Measurements from ENCODE around the gene PLXND1.
"Not testable (repeated sequence)": the region's sequence is repeated elsewhere in the genome, so short reads cannot be mapped to it uniquely, and the experiment has no call there.

The PLXND1 gene

GRCh38 chr3:129560269-129560787 lies 46.1 kb downstream of the PLXND1 start:
- no peak for DNase-seq

GRCh38 chr3:129559565-129560079 lies 46.9 kb downstream of the PLXND1 start:
- no peak for DNase-seq

GRCh38 chr3:129558772-129559564 lies 47.5 kb downstream of the PLXND1 start:
- DNase-seq: no peak

GRCh38 chr3:129558081-129558771 lies 48.2 kb downstream of the PLXND1 start:
- no peak for DNase-seq

- no peak for DNase-seq
These were observed 49.0 kb downstream of the PLXND1 start for GRCh38 chr3:129557548-129557894.

- DNase-seq: no peak
These were observed 49.5 kb downstream of the PLXND1 start for GRCh38 chr3:129556890-129557547.

DNA sequence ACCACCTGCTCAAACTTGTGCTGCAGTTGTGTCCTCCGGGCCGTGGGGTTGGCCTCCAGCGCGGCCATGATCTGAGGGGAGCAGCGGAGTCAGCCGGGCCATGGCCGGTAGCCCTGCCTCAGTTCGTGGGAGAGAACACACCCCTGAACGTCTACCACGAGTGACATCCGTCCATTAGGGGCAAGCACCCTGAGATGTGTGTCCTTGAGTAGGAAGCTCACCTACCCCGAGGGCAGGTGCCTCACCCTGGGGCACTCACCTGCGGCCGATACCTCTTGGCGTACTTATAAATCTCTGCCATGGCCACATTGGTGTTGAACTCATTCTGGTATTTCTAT lies 50.1 kb downstream of the PLXND1 start:
- no peak for DNase-seq

DNA sequence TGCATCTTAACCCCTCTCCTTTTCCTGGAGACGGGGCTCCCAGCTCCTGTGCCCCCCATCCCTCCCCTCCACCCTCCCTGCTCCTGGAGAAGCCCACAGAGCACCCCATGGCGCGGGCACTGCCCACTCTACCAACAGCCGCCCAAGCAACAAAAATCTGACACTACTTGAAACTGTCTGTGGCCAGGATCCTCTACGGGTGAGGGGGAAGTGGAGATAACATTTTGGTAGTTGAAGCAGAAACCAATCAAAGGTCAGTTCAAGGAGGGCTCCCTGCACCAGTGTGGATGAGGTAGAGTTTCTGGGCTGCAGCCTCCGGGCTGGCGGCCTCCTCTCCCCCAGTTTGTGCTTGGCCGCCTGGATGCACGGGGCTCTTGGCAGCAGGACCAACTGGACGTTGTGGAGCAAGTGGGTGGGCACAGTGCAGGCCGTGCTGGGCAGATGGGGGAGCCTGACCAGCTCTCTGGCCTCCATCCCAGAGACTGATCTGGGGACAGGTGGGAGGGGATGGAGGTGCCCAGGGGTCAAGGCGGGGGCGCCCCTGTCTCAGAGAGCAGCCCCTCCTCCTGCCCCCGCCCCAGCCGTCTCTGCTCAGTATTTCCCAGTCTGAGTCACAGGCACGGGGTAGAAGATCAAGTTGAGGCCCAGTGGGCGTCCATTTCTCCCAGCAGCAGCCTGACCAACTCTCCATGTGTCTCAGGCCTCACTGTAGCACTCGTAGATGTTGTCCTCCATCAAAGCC lies 50.7 kb downstream of the PLXND1 start:
- no peak for DNase-seq

DNA sequence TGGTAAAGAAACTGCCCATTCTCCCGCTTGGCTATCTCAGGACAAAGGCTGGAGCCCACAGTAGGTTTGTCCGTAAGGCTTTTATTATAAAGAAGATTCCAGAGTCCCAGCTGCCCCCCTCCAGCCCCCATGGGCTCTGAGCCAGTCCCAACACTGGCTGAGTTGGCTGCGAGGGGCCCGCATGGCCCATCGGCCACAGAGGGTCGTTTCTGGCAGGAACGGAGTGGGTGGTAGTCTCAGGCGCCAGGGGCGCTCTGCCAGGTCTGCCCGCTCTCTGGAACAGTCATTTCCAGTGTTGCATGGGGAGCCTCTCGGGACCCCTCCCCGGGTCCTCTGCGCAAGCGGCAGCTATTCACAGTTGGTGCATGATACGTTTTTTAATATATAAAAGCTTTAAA lies 51.3 kb downstream of the PLXND1 start:
- no peak for DNase-seq

DNA sequence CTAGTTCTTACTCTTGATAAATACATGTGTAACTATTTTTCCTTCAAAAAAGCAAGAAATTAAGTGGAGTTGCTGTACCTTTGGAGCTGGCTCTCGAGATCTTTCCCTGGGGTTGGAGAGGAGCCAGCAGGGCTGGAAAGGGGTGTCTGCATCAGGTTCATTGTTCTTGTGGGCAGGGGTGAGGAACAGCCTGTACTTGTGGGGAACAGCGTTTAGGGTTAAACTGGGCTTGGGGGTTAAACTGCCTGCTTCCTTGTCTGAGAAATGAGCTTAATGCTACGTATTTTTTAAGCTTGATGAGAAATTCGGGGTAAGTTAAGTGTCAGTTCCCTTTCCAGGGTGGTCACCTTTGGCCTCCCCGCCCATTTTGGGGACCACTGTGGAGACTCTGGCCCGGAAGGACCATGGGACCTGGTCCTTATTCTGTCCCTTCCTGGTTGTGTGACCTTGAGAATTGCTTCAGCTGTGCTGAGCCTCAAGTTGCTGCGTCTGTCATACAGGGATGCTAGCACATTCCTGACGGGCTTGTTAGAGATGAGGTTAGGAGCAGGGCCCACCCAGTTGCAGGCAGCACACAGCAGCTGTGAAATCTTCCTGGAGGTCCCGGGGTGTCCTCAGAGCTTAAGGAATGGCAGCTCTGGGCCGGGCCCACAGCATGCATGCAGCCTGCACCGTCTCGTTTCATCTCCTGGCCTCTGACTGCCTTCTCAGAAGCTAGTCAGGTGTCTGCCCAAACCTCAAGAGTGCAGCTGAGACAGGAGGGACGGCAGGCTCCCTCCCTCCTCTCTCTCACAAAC lies 51.9 kb downstream of the PLXND1 start:
- no peak for DNase-seq

DNA sequence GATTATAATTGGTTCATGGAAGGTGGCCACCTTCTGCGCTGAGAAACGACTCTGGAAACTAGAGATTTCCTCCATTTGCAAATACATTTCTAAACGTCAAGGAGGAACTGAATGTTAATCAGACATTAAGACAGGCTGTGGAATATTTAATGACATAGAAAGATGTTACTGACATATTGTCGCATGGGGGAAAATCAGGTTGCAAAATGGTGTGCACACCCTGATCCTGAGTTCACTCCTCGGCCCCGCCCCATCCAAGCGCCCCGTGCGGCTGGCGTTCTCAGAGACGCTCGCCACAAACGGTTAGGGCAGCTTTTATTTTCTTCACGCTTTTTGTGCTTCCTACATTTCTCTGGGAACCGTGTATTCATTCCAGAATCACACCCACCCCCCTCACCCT lies 52.8 kb downstream of the PLXND1 start:
- DNase-seq: no peak

GRCh38 chr3:129553171-129553570 lies 53.3 kb downstream of the PLXND1 start:
- DNase-seq: no peak

- DNase-seq: no peak
These were observed 54.0 kb downstream of the PLXND1 start for GRCh38 chr3:129552287-129553050.

DNA sequence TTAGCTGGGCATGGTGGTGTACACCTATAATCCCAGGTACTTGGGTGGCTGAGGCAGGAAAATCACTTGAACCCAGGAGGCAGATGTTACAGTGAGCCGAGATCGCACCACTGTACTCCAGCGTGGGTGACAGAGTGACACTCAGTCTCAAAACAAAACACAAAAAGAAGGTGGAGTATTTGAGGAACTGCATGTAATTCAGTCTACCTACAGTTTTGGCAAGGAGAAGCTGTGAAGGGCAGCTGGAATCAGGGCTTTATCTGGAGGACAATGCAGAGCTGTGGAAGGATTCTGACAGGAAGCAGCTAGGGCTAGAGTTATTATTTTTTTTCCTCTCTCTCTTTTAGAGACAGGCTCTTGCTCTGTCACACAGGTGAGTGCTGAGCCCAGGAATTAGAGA lies 56.7 kb downstream of the PLXND1 start:
- no peak for DNase-seq

DNA sequence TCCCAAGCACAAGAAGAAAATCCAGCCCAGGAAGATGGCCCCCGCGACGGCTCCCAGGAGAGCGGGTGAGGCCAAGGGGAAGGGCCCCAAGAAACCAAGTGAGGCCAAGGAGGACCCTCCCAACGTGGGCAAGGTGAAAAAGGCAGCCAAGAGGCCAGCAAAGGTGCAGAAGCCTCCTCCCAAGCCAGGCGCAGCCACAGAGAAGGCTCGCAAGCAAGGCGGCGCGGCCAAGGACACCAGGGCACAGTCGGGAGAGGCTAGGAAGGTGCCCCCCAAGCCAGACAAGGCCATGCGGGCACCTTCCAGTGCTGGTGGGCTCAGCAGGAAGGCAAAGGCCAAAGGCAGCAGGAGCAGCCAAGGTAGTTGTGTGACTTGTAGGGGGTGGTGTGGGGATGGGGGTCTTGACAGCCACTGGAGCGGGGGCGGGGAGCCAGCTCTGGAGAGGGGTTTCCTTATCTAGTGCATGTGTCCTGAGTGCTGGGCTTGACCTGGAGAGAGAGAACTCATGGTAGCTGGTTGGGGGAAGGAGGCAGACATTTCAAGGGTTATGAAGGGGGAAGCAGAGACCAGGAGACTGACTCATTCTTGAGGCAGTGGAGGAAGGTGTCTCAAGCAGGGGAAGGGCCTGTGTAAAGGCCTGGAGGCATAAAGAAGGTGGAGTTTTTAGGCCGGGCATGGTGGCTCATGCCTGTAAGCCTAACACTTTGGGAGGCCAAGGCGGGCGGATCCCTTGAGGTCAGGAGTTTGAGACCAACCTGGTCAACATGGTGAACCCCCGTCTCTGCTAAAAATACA lies 57.3 kb downstream of the PLXND1 start:
- no peak for DNase-seq

GRCh38 chr3:129548104-129548965 lies 58.1 kb downstream of the PLXND1 start:
- DNase-seq: no peak

- no peak for DNase-seq
These were observed 59.2 kb downstream of the PLXND1 start for GRCh38 chr3:129547241-129547640.

DNA sequence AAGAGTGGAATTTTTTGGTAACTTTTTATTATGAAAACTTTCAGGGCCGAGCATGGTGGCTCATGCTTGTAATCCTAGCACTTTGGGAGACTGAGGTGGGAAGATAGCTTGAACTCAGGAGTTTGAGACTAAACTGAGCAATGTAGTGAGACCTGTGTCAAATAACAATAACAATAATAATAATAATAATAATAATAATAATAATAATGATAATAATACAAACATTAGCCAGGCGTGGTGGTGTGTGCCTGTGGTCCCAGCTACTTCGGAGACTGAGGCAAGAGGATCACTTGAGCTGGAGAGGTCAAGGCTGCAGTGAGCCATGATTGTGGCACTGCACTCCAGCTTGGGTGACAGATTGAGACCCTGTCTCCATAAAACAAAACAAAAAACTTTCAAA lies 60.5 kb downstream of the PLXND1 start:
- not testable (repeated sequence) for DNase-seq

DNA sequence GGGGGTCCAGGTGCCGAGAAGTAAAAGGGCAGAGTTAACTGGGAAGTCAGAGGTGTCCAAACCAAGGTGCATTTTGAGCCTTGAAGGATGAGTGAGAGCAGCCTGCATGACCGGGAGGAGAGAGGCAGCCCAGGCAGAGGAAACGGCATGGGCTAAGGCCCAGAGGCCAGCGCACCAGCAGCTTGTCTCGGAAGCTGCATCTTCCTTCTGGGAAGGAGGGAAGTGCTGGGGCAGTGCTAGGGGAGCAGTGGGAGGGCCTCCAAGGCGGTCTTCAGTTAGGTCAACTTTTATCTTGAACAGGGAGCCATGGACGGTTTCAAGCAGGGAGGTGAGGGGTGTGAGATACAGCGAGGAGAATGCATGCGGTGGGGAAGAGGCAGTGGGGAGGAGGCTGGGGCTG lies 62.5 kb downstream of the PLXND1 start:
- DNase-seq: no peak
